Measurements from ENCODE around the gene PDK3. TPM values are rescaled to one million over a fixed set of nuclear protein-coding genes. Genes with fewer than 3 reads are reported as not detected.
A peak's percentile ranks its signal among the peaks of the same experiment; 100 is the strongest.

PDK3 gene
- total RNA-seq (2013), result 17.6 TPM
- 10 to 100 TPM; 12.2 to 34.0 (median 32.6) TPM for polyA plus RNA-seq
- polyA minus RNA-seq, result 7.8 and 9.6 TPM in 2 replicates
- 5.6 to 56.6 (median 36.3) reads per million in 11 experiments for total RNA-seq

DNA sequence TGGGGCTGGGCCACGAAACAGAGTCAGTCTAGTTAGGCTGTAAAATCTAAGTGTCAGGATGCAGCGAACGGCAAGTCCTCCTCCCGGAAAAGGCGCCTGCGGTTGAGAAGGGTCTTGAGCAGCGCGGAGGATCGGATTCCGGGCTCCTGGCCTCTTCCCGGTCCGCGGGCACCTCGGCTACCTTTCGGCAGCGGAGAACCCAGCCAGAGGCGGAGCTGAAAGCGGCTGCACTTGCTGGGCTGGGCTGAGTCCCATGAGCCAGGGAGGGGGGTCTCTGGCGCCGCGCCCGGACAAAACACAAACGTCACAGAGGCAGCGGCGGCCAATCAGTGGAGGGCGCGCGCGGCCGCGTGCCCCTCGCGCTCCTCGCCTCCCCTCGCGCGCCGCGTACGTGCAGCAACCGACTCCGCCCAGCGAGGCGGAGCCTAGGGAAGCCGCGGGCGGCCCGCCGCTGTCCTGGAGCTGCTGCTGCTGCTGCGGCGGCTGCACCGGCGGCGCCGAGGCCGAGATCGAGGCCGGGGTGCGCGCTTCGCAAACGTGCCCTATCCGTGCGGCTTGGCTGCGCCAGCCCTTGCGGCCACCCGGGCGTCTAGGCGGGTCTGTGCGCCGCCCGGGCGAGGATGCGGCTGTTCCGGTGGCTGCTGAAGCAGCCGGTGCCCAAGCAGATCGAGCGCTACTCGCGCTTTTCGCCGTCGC lies at the start of gene PDK3:
TSS of gene PDK3 (plus strand) at position 451 of the 696 bp plus-strand sequence. CDS start at position 621, 170 bp downstream.
- DNase-seq, result peak; percentile 75 to 83 (median 75)
- no peaks in the 10 kb centered on the region for H3K36me3 ChIP-seq (replicated peaks in 1 of 2; ENCODE audit: control insufficient read depth in 1 of 2, insufficient read depth in 2 of 2, low read length in 2 of 2)
- peaks cover 23 to 26% of the 10 kb centered on the region in 2 donors for H3K4me1 ChIP-seq (ENCODE audit: control insufficient read depth in 1 of 2, insufficient read depth in 2 of 2, low read length in 2 of 2)
- H2AFZ ChIP-seq (ENCODE audit: insufficient read depth, low read depth, low read length, poor library complexity, severe bottlenecking), result peak within 1 kb of the TSS; percentile 75
- H3K27me3 ChIP-seq (ENCODE audit: control insufficient read depth in 2 of 2, insufficient read depth in 2 of 2, low read length in 2 of 2), result no peaks in the 10 kb centered on the region
- under 1% methylated on average over 78 of the region's 83 CpGs for WGBS (ENCODE audit: insufficient coverage)
- H3K9me3 Mint-ChIP-seq, result peaks cover 0 to 14% (median 2%) of the 10 kb centered on the region in 7 donors
- intact Hi-C loops (cut with micrococcal nuclease), result no loop called here
- peaks cover 0 to 8% (median 0%) of the 10 kb centered on the region in 3 donors for H3K27me3 Mint-ChIP-seq (ENCODE audit: low read depth in 3 of 3)
- peaks cover 7 to 8% of the 10 kb centered on the region in 2 donors for H3K36me3 Mint-ChIP-seq
- peak within 1 kb of the TSS; percentile 78 to 86 for H3K4me3 Mint-ChIP-seq
- H3K4me3 ChIP-seq (replicated peaks in 1 of 3; ENCODE audit: low read depth in 2 of 3, low read length in 3 of 3), result peak within 1 kb of the TSS; percentile 61 to 81 (median 79)
- H3K27ac ChIP-seq (ENCODE audit: low read depth in 1 of 2, low read length in 2 of 2), result peak within 1 kb of the TSS; percentile 86
- no peak for TF ChIP-seq CTCF (IDR thresholded peaks at IDR 0.05)
- H3K4me1 Mint-ChIP-seq, result peaks cover 40% of the 10 kb centered on the region
- peaks cover 39% of the 10 kb centered on the region for H3K79me2 ChIP-seq (ENCODE audit: insufficient read depth, low read length)
- H4K20me1 ChIP-seq (ENCODE audit: insufficient read depth, low read length), result no peaks in the 10 kb centered on the region
- peak within 1 kb of the TSS; percentile 79 for H3K9ac ChIP-seq (ENCODE audit: insufficient read depth, low read length, poor library complexity, severe bottlenecking)
- H3K9me3 ChIP-seq (replicated peaks in 1 of 2; ENCODE audit: control insufficient read depth in 1 of 2, insufficient read depth in 1 of 2, low read length in 2 of 2), result no peaks in the 10 kb centered on the region
- H3K4me2 ChIP-seq (replicated peaks; ENCODE audit: extremely low read depth, low read length, poor library complexity, severe bottlenecking), result peak within 1 kb of the TSS; percentile 79
- peak within 1 kb of the TSS; percentile 59 to 92 (median 90) for H3K27ac Mint-ChIP-seq

DNA sequence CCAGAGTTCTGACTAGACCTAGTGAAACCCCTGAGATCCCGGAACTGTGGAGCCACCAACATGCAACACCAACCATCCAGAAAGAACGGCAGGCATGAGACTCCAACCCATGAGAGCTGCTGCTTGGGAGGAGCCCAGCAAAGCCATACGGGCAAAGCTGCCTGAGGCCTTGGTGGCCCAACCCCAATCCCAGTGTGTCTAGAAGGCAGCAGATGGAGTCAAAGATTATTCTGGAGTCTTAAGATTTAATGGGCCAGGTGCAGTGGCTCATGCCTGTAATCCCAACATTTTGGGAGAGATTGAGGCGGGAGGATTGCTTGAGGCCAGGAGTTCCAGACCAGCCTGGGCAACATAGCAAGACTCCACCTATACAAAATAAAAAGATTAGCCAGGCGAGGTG lies 49.2 kb upstream of the PDK3 start:
- TF ChIP-seq CTCF (IDR thresholded peaks at IDR 0.05), result no peak
- no CpG with 5 or more reads among the region's 5 CpGs for WGBS (ENCODE audit: insufficient coverage)

More for the DNA sequence above, 49.2 kb upstream of the PDK3 start:
- Histone ChIP-seq H3K27me3 (ENCODE audit: control insufficient read depth in 2 of 2, insufficient read depth in 2 of 2, low read length in 2 of 2) (no peaks in the 10 kb centered on the region), H3K27ac (ENCODE audit: low read depth in 1 of 2, low read length in 2 of 2) (no peak overlapping the region), H4K20me1 (ENCODE audit: insufficient read depth, low read length) (no peaks in the 10 kb centered on the region), H3K4me3 (replicated peaks in 1 of 3; ENCODE audit: low read depth in 2 of 3, low read length in 3 of 3) (no peak overlapping the region), H3K4me1 (ENCODE audit: control insufficient read depth in 1 of 2, insufficient read depth in 2 of 2, low read length in 2 of 2) (no peaks in the 10 kb centered on the region), H3K79me2 (ENCODE audit: insufficient read depth, low read length) (no peaks in the 10 kb centered on the region), H3K36me3 (replicated peaks in 1 of 2; ENCODE audit: control insufficient read depth in 1 of 2, insufficient read depth in 2 of 2, low read length in 2 of 2) (no peaks in the 10 kb centered on the region), H3K4me2 (replicated peaks; ENCODE audit: extremely low read depth, low read length, poor library complexity, severe bottlenecking) (no peak overlapping the region), H3K9ac (ENCODE audit: insufficient read depth, low read length, poor library complexity, severe bottlenecking) (no peak overlapping the region), H2AFZ (ENCODE audit: insufficient read depth, low read depth, low read length, poor library complexity, severe bottlenecking) (no peak overlapping the region), H3K9me3 (replicated peaks in 1 of 2; ENCODE audit: control insufficient read depth in 1 of 2, insufficient read depth in 1 of 2, low read length in 2 of 2) (no peaks in the 10 kb centered on the region)
- DNase-seq, result no peak
- no peaks in the 10 kb centered on the region for H3K4me1 Mint-ChIP-seq
- H3K27me3 Mint-ChIP-seq (ENCODE audit: low read depth in 3 of 3), result peaks cover 0 to 11% (median 0%) of the 10 kb centered on the region in 3 donors
- H3K27ac Mint-ChIP-seq, result no peak overlapping the region
- H3K4me3 Mint-ChIP-seq, result no peak overlapping the region
- intact Hi-C loops (cut with micrococcal nuclease), result no loop called here
- H3K36me3 Mint-ChIP-seq, result no peaks in the 10 kb centered on the region
- H3K9me3 Mint-ChIP-seq, result peaks cover 0 to 9% (median 4%) of the 10 kb centered on the region in 7 donors

Measured in CD14-positive monocyte (primary cell).